ENCODE results near the gene PTPRK.

The PTPRK gene

DNA sequence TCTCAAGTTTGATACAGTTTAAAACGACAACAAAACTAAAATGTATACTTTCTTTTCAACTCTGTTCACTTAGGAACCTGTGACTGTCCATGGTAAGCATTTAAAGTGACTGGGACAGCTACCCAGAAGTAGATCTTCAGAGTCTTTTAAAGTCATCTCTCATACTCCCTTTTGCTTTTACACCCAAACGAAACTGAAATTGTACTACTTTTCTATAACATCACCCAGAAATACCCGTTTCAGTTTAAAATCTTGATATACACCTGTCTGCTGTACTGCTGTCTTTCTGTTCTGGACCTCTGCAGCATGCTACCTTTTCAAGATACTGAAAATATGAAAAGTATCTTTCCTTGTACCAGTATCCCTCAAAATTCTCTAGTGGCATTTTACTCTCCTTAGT is 449.2 kb downstream of the PTPRK start:
- no peak for DNase-seq (ENCODE audit: low spot score)

DNA sequence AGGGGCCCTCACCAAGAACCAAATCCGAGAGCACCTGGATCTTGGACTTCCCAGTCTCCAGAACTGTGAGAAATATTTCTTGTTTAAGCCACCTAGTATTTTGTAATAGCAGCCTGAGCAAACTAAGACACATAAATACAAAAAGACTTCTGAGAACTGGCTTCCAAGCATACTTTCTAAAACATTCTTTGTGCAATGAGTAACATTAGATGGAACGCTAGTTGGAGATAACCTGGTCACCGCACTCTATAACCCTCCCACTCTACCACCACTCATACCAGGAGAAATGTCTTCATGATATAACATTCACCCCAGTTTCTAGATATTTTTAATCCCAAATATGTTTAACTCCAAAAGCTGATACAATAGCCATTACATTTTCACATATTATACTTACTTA is 450.0 kb downstream of the PTPRK start:
- DNase-seq (ENCODE audit: low spot score), result no peak

DNA sequence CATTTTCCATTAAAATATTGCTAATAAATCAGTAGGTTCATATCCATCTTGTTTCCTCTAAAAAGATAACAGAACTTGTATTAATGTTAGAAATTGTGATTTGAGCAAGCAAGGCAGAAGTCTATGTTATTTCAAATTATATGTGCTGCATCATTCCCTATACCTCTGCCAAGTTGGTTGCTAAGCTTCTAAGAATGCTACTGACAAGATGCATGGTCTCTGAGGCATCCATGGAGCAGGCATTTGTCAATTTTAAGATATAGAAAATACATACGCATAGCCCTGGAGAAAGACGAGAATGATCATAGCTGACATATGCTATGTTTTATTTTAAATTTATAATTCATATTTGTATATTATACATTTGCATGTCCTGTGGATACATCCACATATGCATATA is 451.2 kb downstream of the PTPRK start:
- no peak for DNase-seq (ENCODE audit: low spot score)

DNA sequence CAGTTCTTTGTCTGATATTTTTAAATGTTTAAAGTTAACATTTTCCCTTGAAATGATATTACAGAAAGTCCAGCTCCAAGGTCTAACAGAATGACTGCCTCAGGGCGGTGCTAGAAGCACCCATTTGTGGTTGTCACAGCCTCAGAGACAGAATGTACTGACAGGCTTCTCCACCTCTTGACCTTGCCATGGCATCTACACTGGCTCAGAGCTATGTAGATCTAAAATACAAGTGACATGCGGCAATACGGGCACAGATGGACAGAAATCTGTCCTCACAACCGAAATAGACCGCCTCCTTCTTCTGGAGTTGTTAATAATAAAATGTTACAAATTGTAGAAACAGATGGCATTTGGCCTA is 452.3 kb downstream of the PTPRK start:
- DNase-seq (ENCODE audit: low spot score), result no peak

DNA sequence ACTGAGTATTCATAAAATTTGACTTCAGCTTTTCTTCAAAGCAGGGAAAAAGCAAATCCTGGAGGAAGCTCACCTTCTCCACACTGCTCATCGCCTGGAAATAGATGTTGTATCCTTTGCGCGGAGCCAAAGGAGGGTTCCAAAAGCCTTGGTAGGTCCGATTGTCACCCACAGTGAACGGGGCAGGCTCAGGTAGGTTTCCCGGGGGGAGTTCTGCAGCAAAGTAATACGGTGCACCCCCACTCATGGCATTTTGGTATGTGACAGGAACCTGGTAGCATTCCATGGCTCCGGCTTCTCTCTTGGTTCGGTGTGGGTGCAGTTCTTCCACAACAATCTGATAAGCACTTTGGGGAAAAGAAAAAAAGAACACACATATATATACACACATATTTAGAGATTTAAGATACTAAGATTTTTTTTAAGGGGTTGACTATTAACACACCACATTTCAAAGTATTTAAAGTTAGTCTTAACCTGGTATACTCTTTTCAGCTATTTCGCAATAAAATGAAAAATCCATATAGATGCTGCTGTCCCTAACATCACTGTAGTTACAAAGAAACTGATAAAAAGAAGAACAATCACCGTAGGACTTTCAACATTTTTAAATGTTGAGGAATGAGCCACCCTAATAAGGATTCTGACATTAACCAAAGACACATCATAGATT is 452.8 kb downstream of the PTPRK start:
- DNase-seq (ENCODE audit: low spot score), result no peak

DNA sequence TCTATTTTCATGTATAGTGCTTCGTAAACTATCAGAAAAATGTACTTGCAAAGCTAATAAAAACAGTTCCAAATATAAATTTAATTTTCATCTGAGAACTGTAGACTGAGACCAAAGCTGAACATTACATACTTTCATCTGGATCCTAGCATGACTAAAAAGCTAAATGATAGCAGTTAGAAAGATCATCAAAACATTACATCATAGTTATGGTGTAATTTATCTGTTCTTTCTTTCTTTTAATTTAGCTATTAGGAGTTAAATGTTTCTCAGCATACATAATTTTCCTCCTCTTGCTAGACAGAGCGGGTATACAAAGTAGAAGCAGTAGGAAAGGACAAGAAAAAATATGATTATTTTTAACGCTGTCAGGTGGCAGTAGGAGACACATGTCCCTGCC is 455.3 kb downstream of the PTPRK start:
- no peak for DNase-seq (ENCODE audit: low spot score)

DNA sequence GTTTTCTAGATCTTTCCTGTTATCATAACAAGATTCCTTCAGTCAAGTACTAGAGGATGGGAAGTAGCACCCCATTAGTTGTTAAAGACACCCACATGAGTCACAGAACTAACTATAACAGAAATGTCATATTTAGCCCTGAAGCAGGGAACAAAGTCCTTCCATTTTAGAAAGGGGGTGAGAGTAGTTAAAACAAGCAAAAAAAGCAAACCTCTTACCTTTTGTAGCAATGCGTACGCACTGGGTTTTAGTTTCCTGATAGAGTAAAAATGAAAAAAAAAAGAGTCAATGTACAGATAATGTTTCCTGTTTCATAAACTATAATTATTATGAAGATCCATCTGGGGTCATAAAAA is 455.9 kb downstream of the PTPRK start:
- DNase-seq (ENCODE audit: low spot score), result no peak

DNA sequence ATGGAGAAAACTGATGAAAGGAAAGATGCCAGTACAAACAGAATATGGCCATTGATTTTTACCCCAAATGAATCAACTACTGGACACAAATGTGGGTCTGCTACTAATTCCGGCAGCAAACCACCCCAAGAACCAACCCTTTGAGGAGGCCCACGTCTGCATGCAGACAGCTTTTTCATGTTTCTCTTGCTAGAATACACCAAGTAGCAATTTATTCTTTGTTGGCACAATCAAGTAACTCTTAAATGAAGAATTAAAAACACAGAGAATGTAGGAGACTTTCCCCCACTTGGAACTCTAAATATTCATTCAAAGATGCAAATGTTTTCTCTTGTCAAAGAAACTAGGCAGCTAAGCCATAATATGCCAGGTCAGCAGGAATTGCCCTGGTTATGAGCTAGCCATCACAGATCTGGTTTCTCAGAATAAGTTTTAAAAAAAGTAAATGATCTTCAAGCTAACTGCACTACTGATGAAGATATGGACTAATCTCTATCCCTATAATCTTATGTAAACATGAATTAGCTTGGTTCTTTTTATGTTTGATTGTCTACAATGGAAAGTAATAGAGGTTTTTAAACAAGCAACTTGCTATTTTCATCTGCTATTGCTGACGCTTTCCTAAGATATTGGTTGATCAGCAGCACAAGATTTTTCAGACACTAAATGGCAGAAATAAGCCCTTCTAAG is 456.4 kb downstream of the PTPRK start:
- DNase-seq (ENCODE audit: low spot score), result no peak

DNA sequence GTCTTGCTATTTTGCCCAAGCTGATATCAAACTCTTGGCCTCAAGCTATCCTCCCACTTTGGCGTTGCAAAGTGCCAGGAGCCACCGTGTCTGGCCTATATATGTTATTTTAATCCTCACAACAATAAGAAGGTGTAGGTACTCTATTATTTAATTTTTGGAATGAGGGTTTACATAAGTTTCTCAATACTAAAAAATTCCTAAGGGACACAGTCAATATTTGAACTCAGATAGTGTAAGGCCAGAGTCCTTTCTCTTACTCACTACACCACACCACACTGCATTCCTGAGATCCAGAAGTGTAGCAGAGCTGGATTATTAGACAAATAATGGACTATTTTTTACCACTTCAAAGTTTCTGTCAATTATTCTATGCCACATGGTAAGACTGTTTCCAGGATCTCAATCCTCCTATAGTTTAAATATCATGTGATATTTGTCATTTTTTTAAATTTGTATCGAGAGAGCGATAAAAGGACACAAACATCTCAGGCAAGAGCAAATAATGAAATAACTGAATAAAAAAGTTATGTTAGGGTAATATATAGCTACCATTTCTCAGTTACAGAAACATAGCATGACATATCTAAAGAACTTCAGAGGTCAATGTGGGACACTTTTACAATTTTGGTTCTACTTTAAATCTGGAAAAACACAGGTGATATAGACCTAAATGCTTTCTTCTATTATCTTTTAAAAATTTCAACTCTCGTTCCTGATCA is 457.4 kb downstream of the PTPRK start:
- peak; percentile 11 for DNase-seq (ENCODE audit: low spot score)

DNA sequence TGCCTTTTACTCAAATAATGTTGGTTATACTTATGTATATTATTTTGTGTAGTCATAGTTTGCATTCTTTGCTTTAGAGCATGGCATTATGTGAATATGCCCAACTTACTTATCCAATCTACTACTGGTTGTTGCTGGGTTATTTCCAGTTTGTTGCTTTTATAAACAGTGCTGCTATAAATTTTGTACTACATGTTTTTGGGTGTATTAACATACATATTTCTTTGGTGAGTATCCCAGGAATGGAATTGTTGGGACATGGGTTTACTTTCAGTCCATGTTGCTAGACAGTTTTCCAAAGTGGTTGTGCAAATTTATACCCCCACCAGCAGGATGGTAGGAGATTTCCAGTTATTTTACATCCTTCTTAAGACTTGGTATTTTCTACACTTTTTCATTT is 462.5 kb downstream of the PTPRK start:
- no peak for DNase-seq (ENCODE audit: low spot score)

DNA sequence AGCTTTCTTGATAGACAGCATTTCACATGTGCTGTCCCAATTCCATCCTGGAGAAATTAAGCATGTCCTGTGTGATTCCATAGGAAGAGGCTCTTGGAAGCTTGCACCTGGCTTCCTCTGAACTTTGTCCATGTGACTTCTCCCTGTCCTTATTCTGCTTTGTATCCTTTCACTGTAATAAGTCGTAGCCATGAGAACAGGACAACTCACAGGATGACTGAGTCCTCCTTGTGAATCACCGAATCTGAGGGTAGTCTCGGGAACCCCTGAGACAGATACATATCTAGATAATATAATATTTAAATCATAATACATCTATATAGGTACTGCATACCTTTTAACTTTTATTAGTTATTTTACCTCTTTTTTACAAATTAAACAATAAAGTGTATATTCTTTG is 462.9 kb downstream of the PTPRK start:
- no peak for DNase-seq (ENCODE audit: low spot score)

DNA sequence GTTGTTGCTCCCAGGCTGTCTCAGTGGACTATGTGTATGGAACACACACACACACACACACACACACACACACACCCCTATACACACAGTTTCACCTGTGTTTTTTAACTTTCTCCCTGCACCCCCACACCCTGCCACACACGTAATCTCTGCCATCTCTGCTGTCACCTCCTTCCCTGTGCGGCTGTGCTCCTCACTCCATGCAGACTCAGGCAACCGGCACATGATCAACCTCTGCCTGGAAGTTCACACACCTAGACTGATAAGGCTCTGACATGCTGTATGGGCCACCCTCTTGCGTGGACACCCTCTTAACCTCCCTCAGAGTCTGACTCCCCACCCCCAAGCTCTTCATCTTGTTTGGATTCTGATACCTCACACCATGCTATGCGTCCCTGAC is 467.3 kb downstream of the PTPRK start:
- no peak for DNase-seq (ENCODE audit: low spot score)

DNA sequence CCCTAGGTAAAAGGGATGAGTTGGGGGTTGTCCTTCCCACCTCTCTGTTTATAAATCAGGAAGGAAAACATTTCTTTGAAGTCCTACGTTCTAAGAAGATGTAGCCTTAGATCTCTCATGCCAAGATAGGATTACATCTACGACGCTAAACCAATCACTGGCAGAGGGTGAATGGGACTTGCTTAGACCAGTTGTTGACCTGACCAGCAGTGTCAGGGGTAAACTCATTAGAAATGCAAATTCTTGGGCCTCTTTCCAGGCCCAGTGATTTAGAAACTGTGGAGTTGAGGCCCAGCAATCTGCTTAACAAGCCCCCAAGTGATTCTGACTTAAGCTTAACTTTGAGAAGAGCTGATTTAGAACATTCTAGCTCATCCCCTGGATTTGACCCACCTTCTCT is 472.4 kb downstream of the PTPRK start:
- DNase-seq (ENCODE audit: low spot score), result no peak

DNA sequence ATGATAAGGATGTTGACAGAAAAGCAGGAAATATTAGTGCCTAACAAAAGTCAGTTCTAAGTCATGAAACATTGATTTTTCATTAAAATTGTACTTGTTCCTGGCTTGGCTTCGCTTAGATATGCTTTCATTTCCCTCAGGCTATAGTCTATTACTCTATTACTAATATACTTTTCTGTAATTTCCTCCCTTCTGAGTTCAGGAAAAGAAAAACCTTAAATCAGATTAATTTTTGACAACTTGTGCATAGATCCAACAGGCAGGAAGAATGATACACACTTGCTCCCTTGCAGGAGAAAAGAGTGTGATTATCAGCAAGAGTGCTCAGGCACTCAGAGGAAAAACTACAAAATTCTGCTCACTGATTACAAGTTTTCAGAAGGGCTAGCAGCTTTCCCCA is 474.4 kb downstream of the PTPRK start:
- DNase-seq (ENCODE audit: low spot score), result no peak

DNA sequence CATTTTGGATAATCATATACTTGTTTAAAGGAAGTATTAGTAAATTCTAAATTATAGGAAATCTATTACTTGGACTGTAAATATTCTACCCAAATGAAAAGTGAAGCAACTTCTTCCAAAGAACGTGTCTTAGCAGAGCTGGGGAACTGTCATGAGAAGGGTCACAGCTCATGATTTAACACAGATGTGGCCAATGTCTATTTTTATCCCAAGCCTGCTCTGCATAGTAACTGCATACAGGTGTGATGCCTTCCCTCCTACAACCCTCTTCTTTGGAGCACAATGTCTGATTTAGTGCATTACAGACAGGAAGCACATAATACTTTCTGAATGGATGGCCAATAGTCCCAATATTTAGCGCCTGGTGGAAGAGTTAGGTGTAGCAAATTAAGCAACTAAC is 480.9 kb downstream of the PTPRK start:
- DNase-seq (ENCODE audit: low spot score), result no peak

DNA sequence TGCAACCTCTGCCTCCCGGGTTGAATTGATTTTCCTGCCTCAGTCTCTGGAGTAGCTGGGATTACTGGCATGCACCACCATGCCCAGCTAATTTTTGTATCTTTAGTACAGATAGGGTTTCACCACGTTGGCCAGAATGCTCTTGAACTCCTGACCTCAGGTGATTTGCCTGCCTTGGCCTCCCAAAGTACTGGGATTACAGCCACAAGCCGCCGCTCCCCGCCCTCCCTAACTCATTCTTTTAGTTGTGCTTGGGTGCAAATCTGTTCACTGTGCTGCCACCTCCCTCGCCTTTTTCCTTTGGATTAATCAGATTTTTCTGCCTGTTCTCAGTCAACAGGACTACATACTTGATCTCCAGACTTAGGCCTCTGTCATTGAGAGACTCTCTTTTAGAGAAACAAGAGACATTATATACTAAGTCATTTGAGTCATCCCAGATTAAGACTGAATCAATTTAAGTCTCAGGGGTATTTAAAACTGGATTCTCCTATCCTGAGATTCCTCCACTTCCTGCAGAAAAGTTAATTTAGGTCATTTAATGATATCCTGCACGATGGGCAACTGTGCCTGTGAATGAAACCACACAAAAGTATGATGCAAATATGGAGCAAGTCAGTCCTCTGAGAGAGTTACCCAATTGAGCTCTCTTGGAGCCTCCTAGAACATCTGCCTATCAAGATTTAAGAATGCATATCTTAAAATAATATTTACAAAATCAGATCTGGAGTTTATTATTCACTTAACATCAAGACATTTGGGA is 483.4 kb downstream of the PTPRK start:
- DNase-seq (ENCODE audit: low spot score), result no peak

DNA sequence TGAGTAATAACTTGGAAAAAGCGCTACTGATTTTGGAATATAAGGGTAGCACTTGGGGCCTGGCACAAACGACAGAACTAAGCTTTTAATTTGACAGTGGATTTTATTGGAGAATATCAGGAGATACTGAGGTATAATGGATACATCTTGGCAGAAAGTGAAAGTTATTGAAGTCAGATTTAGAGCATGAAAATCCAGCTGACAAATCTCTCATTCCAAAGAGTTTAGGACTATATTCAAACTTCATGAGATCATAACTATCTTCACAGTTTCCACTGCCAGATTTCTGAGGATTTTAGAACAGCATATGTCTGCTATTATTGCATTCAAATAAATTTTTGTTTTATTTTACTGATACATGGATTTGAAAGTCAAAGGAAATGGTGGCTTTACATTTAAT is 487.2 kb downstream of the PTPRK start:
- DNase-seq (ENCODE audit: low spot score), result no peak

DNA sequence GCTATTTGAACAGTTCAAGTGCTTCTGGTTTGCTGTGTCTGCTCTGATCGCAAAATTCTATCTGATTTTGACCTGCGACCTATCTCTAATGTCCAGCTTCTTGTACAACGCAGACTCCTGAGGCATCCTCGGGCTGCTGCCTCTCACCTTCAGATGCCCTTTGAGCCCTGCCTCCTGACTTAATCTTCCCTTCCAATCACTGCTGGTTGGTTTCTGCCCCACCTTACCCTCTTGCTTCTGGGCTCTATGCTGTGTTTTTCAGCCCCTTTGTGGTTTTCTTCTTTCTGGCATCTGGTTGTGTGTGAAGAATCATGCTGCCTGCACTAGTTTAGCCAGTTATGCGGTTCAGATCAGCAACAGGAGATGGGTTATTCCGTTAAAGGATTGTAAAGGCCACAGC is 488.4 kb downstream of the PTPRK start:
- DNase-seq (ENCODE audit: low spot score), result no peak

DNA sequence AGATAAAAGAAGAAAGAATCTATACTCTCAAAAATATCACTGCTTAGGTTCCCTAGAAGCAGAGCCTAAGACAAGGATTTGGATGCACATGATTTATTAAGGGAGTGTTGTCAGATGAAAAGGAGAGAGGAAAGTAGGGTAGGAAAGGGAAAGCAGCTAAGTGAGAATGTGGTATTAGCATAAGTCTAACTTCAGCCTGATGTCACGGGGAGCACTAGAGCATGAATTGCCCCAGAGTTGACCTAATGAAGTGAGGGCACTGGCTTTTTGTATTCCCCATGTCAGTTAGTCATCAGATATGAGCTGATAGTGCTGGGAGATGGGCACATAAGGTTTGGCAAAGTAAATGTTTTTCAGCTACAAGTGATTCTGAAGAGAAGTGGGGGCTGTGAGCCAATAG is 490.6 kb downstream of the PTPRK start:
- no peak for DNase-seq (ENCODE audit: low spot score)

DNA sequence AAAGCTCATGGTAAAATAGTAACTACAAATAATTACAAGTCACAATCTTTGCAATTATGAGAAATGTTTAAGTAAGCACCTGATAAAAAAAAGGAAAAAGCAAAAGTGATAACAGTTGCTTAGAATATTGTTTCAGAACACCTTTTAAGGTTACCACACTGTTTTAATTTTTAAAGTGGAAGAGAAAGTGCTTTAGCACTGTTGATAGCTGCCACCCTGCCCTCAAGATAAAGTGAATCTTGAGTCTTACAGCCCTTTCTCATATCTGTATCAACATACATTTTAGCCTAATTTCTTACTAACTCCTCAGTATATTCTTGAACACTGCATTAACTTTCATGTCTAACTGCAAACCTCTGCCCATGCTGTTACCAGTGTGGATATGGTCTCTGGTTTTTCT is 492.2 kb downstream of the PTPRK start:
- DNase-seq (ENCODE audit: low spot score), result no peak

DNA sequence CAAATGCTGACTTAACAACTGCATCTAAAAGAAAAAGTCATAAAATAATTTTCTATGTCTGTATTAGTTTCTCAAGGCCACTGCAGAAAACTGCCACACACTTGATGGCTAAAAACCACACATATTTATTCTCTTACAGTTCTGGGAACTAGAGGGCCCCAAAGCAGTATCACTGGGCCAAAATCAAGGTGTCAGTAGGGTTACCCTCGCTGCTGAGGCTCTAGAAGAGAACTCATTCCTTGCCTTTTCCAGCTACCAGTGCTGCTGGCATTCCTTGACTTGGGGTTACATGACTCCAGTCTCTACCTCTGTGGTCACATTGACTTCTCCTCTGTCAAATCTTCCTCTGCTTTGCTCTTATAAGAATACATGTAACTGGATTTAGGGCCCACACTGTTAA is 494.9 kb downstream of the PTPRK start:
- DNase-seq (ENCODE audit: low spot score), result no peak

DNA sequence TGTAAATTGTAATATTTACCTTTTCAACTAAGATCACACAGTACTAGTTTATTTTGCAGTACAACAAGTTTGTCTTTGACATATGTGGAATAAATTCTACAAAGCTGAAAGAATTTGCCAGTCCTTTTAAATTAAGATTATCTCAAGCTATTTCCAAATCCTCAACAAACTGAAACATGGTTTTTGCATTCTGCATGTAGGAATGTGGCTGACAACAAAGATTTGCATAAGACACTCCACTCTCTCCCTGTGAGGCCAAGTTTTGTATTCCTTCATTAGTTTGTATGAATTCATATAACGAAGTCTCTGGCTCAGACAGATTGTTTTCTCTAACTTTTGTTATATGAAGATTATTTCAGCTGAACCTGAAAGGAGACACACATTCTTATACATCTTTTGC is 495.4 kb downstream of the PTPRK start:
- DNase-seq (ENCODE audit: low spot score), result no peak

DNA sequence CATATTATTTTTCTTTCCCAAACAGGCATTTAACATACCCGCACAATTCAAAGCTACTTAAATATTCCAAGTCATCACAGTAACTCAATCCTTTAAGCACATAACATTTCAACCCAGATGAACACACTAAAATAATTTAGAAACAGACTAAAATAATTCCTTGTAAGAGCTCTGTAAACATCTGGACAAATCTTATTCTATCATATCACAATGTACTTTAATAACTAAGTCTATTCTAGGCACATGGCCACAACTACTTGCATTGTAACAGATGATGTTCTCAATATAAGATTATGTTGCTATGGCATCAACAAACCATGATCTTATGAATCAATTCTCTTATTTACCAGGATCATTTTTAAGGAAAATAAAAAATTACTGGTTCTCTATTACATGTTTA is 496.4 kb downstream of the PTPRK start:
- DNase-seq (ENCODE audit: low spot score), result no peak

Data from HuH-7.5 (cell line).